ENCODE data around the gene LIN9.

LIN9 gene

DNA sequence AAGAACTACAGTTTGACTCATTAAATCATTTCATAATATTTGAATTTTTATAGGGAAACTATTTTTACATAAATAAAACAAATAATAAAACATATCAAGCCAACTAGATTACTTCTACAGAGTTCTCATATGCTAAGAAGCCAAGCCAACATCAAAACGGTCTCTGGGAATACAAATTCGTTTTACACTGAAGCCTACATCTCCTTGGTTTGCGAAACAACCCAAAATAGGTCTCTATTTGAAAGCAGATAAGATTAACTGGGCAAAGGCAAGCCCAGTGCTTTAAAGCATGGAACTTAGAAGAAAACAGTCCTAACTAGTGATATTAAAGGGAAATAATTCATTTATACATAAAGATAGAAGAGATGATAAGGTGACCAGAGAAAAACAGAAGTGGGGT is 60.2 kb downstream of the LIN9 start:
- peaks cover 13% of the 10 kb centered on the region for H3K36me3 Mint-ChIP-seq (ENCODE audit: insufficient read depth)
- ATAC-seq (replicated peaks; ENCODE audit: extremely low read depth, poor library complexity, severe bottlenecking): no peak
- no peak overlapping the region for H3K4me3 Mint-ChIP-seq
- no peaks in the 10 kb centered on the region for H3K4me1 Mint-ChIP-seq
- no peaks in the 10 kb centered on the region for H3K9me3 Mint-ChIP-seq
- no peak overlapping the region for H3K27ac Mint-ChIP-seq (ENCODE audit: low read depth)
- no peaks in the 10 kb centered on the region for H3K27me3 Mint-ChIP-seq
- DNase-seq (ENCODE audit: low spot score in 2 of 2): no peak

DNA sequence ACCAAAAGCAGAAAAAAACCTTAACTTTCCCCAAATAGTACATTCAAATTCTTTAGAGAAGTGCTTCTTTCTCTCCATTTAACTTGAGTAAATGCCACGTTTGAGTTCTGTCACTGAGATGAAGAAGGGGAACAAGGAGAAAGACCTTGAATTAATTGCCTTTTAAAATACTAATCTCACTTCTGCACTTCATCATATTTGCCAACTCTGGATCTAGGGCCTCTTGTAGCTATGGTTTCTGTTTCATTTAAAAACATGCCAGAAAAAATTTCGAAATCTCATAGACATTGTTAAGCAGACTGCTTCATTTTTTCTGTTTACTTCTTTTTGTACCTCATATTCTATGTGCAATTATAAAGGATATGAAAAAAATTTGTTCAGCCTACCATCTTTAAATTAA is 60.9 kb downstream of the LIN9 start:
- ATAC-seq (replicated peaks; ENCODE audit: extremely low read depth, poor library complexity, severe bottlenecking) (no peak), DNase-seq (ENCODE audit: low spot score in 2 of 2) (no peak)
- H3K27ac Mint-ChIP-seq (ENCODE audit: low read depth): no peak overlapping the region
- H3K27me3 Mint-ChIP-seq: no peaks in the 10 kb centered on the region
- peaks cover 13% of the 10 kb centered on the region for H3K36me3 Mint-ChIP-seq (ENCODE audit: insufficient read depth)
- no peaks in the 10 kb centered on the region for H3K4me1 Mint-ChIP-seq
- no peaks in the 10 kb centered on the region for H3K9me3 Mint-ChIP-seq
- H3K4me3 Mint-ChIP-seq: no peak overlapping the region

DNA sequence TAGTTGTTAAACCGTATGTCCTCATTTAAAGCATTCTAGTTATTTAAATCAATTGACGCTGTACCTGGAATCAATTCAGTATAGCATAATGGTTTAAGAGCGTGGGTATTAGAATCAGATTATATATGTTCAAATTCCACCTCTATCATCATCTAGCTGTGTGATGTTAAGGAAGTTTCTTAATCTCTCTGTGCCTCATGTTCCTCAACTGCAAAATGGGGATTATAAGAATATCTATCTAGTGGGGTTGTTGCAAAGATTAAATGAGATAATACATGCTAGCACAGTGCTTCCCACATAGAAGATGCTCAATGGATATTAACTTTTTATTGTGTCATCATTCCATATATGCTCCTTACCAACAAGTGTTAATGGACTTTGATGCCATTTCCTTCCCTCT is 69.5 kb downstream of the LIN9 start:
- DNase-seq (ENCODE audit: low spot score in 2 of 2): no peak
- Mint-ChIP-seq H3K27ac (ENCODE audit: low read depth) (no peak overlapping the region), H3K36me3 (ENCODE audit: insufficient read depth) (peaks cover 14% of the 10 kb centered on the region)

DNA sequence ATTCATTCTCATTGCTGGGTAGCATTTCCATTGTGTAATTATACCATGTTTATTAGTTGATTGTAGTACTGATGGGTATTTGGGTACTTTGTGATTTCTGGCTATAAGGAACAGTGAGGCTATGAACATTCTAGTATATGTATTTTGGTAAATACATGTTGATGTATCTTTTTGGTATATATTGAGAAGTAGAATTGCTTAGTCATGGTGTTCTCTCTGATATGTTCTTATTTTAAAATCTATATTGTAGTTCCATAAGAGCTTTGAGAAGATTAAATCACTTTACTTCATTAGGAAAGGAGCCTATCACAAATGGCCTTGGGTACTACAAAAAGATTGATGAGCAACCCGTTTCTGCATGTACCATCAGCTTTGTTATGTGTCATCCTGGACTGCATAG is 72.1 kb downstream of the LIN9 start:
- no peaks in the 10 kb centered on the region for H3K27me3 Mint-ChIP-seq
- no peak overlapping the region for H3K27ac Mint-ChIP-seq (ENCODE audit: low read depth)
- ATAC-seq (replicated peaks; ENCODE audit: extremely low read depth, poor library complexity, severe bottlenecking) (no peak), DNase-seq (ENCODE audit: low spot score in 2 of 2) (no peak)
- no peak overlapping the region for H3K4me3 Mint-ChIP-seq
- peaks cover 15% of the 10 kb centered on the region for H3K36me3 Mint-ChIP-seq (ENCODE audit: insufficient read depth)
- no peaks in the 10 kb centered on the region for H3K9me3 Mint-ChIP-seq
- H3K4me1 Mint-ChIP-seq: no peaks in the 10 kb centered on the region

More for the DNA sequence above, 69.5 kb downstream of the LIN9 start:
- Mint-ChIP-seq H3K4me3 (no peak overlapping the region), H3K9me3 (no peaks in the 10 kb centered on the region), H3K27me3 (no peaks in the 10 kb centered on the region), H3K4me1 (no peaks in the 10 kb centered on the region)
- no peak for ATAC-seq (replicated peaks; ENCODE audit: extremely low read depth, poor library complexity, severe bottlenecking)

DNA sequence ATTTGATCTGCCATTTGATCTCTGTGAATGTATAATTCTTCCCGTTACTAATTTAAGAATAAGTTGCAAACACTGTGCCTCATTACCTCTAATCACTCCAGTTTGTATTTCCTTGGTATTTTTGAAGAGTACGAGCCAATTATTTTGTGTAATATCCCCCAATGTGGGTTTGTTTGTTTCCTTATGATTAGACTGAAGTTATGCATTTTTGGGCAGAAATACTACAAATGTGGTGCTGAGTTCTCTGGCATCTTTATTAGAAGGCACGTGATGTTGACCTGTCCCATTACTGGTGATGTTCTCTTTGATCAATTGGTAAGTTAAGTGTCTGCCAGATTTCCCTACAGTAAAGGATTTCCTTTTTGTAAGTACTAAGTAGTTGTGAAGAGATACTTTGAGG is 75.2 kb downstream of the LIN9 start:
- no peaks in the 10 kb centered on the region for H3K9me3 Mint-ChIP-seq
- H3K4me1 Mint-ChIP-seq: no peaks in the 10 kb centered on the region
- ATAC-seq (replicated peaks; ENCODE audit: extremely low read depth, poor library complexity, severe bottlenecking) (no peak), DNase-seq (ENCODE audit: low spot score in 2 of 2) (no peak)
- no peak overlapping the region for H3K27ac Mint-ChIP-seq (ENCODE audit: low read depth)
- H3K4me3 Mint-ChIP-seq: no peak overlapping the region
- H3K27me3 Mint-ChIP-seq: no peaks in the 10 kb centered on the region
- H3K36me3 Mint-ChIP-seq (ENCODE audit: insufficient read depth): peaks cover 12% of the 10 kb centered on the region

DNA sequence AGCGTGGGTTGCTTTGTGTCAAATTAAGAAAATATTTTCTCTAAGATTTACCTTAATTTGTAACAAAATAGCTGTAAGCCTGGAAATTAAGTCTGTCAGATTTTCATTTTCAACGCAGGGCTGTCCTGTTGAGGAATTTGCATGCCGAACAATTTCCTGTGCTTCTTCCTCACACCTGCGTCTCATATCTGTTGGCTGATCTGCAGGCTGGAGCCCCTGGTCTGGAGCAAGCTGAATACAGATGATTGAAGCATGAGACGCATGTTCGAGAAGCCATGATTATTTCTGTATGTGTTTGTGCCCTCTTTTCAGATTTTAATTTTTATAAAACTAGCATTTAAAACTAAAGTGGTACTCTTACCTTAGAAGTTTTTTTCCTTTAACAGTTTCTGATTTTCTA is 75.7 kb downstream of the LIN9 start:
- Mint-ChIP-seq H3K9me3 (no peaks in the 10 kb centered on the region), H3K36me3 (ENCODE audit: insufficient read depth) (peaks cover 11% of the 10 kb centered on the region), H3K27me3 (no peaks in the 10 kb centered on the region), H3K27ac (ENCODE audit: low read depth) (no peak overlapping the region), H3K4me3 (no peak overlapping the region), H3K4me1 (no peaks in the 10 kb centered on the region)
- DNase-seq (ENCODE audit: low spot score in 2 of 2) (no peak), ATAC-seq (replicated peaks; ENCODE audit: extremely low read depth, poor library complexity, severe bottlenecking) (no peak)

DNA sequence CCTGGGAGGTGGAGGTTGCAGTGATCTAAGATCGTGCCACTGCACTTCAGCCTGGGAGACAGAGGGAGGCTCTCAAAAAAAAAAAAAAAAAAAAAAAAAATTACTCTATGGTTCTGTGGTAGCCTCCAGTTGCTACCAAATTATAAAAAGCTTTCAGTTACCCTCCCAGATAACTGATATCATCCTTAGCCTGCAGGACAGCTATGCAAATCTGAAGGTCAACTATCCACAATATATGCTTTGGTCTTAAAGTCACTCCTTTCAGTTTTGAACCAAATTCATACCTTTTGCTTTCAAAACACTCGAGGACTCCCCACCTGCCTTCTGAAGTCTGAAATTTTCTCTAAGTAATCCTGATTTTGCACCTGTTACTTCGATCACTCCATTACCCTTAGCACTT is 82.4 kb downstream of the LIN9 start:
- H3K4me3 Mint-ChIP-seq: no peak overlapping the region
- H3K9me3 Mint-ChIP-seq: no peaks in the 10 kb centered on the region
- H3K4me1 Mint-ChIP-seq: peaks cover 5% of the 10 kb centered on the region
- H3K27ac Mint-ChIP-seq (ENCODE audit: low read depth): no peak overlapping the region
- DNase-seq (ENCODE audit: low spot score in 2 of 2): no peak
- no peaks in the 10 kb centered on the region for H3K36me3 Mint-ChIP-seq (ENCODE audit: insufficient read depth)
- H3K27me3 Mint-ChIP-seq: peaks cover 33% of the 10 kb centered on the region
- no peak for ATAC-seq (replicated peaks; ENCODE audit: extremely low read depth, poor library complexity, severe bottlenecking)

DNA sequence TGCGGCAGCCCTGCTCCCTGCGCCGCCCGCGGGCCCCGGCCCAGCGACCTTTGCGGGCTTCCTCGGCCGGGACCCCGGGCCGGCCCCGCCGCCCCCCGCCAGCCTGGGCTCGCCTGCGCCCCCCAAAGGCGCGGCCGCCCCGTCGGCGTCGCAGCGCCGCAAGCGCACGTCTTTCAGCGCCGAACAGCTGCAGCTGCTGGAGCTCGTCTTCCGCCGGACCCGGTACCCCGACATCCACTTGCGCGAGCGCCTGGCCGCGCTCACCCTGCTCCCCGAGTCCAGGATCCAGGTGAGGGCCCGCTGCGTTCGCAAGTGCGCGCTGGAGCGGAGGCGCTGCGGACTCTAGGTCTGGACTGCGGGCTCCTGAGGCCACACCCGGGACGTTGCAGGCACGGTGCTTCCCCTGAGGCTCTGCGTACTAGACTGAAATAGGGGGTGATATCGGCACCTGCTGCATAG is 85.1 kb downstream of the LIN9 start:
- Mint-ChIP-seq H3K36me3 (ENCODE audit: insufficient read depth) (no peaks in the 10 kb centered on the region), H3K27ac (ENCODE audit: low read depth) (no peak overlapping the region), H3K27me3 (peaks cover 41% of the 10 kb centered on the region), H3K4me3 (peak overlapping the region; percentile 77), H3K9me3 (no peaks in the 10 kb centered on the region), H3K4me1 (peaks cover 5% of the 10 kb centered on the region)
- peak; percentile 60 for ATAC-seq (replicated peaks; ENCODE audit: extremely low read depth, poor library complexity, severe bottlenecking)
- no peak for DNase-seq (ENCODE audit: low spot score in 2 of 2)

DNA sequence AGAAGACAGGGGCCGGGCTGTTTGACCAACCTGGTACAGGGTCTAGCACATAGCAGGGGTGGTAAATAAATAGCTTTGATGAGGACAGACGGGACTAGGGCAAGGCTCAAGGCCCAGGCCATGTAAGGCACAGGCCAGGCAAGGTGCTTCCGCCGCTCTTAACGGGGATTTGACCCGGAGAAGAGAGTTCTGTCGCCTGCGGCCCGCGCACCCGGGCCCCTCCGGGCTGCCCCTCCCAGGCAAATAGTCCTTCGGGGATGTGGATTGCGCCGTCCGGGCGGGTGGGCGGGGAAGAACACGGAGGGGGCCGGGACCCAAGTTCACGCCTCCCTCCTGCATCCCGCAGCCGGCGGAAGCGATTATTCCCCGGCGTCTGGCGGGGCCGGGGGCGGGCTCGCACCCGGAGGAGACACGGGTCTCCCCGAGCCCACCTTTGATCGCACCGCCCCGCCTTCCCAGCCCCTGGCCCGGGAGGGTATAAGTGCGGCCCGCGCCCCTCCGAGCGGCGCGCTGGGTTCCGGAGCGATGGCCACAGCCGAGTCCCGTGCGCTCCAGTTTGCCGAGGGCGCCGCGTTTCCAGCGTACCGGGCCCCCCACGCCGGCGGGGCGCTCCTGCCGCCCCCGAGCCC is 85.7 kb downstream of the LIN9 start, which contains the start of gene MIXL1:
Gene MIXL1, plus strand, starts transcription at position 508 of the 629 bp plus-strand sequence. Its CDS starts 18 bp downstream, at position 526.
- peaks cover 41% of the 10 kb centered on the region for H3K27me3 Mint-ChIP-seq
- peak within 1 kb of the TSS; percentile 77 for H3K4me3 Mint-ChIP-seq
- no peak within 1 kb of the TSS for H3K27ac Mint-ChIP-seq (ENCODE audit: low read depth)
- H3K36me3 Mint-ChIP-seq (ENCODE audit: insufficient read depth): no peaks in the 10 kb centered on the region
- peak; percentile 36 for ATAC-seq (replicated peaks; ENCODE audit: extremely low read depth, poor library complexity, severe bottlenecking)
- peaks cover 5% of the 10 kb centered on the region for H3K4me1 Mint-ChIP-seq
- no peak for DNase-seq (ENCODE audit: low spot score in 2 of 2)
- H3K9me3 Mint-ChIP-seq: no peaks in the 10 kb centered on the region

DNA sequence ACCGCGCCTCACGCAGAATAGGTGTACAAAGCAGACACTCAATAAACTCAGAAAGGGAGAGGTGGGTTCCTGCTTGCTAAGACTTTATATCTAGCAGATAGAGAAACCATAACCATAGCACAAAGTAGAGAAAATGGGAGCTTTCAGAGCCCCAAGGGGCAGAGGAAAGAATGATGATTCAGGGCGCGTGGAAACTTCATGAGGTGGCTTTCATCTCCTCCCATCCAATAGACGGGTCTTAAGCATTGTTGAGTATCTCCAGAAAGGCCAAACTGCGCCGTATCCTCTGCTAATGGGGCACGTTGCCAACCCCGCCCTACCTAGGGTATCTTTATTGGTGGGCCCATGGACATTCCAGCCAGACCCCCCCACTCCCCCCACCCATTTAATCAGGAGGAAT is 86.3 kb downstream of the LIN9 start:
- ATAC-seq (replicated peaks; ENCODE audit: extremely low read depth, poor library complexity, severe bottlenecking): no peak

DNA sequence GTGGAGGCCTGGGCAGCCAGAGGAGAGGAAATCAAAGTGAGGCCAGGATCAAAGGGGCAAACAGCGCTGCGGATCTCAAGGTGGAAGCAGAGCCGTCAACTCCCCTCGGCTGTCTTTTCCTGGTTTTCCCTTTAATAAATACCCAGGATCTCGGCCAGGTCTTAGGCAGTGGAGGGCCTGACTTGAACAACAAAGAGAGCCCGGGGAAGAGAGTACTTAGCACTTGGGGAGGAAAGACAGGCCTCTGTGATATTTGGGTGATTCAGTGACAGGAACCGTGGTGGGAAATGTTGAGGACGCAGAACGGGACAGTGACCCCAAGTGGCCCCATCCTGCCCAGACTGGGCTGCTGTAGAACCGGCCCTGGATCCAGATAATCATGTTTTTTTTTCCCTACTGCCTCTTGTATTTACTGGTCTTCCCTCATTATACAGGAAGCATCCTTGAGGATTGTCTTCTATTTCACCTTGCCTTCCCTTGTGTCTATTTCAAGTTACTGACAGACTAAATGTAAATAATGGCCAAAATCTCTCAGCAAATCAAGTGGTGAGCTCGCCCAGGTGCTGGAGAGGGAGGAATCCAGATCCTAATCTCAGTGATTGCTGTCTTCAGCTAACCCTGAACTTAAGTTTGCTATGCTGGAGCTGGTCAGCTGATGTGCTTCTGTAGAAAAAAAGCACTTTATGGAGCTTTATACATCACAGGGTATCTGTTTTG is 88.3 kb downstream of the LIN9 start:
- Mint-ChIP-seq H3K9me3 (no peaks in the 10 kb centered on the region), H3K27me3 (peaks cover 32% of the 10 kb centered on the region), H3K27ac (ENCODE audit: low read depth) (no peak overlapping the region), H3K36me3 (ENCODE audit: insufficient read depth) (no peaks in the 10 kb centered on the region), H3K4me1 (peaks cover 5% of the 10 kb centered on the region), H3K4me3 (no peak overlapping the region)
- DNase-seq (ENCODE audit: low spot score in 2 of 2): no peak
- no peak for ATAC-seq (replicated peaks; ENCODE audit: extremely low read depth, poor library complexity, severe bottlenecking)

More for the DNA sequence above, 86.3 kb downstream of the LIN9 start:
- Mint-ChIP-seq H3K4me1 (peaks cover 5% of the 10 kb centered on the region), H3K4me3 (peak overlapping the region; percentile 55), H3K27me3 (peaks cover 41% of the 10 kb centered on the region), H3K36me3 (ENCODE audit: insufficient read depth) (no peaks in the 10 kb centered on the region), H3K9me3 (no peaks in the 10 kb centered on the region), H3K27ac (ENCODE audit: low read depth) (no peak overlapping the region)
- DNase-seq (ENCODE audit: low spot score in 2 of 2): no peak

DNA sequence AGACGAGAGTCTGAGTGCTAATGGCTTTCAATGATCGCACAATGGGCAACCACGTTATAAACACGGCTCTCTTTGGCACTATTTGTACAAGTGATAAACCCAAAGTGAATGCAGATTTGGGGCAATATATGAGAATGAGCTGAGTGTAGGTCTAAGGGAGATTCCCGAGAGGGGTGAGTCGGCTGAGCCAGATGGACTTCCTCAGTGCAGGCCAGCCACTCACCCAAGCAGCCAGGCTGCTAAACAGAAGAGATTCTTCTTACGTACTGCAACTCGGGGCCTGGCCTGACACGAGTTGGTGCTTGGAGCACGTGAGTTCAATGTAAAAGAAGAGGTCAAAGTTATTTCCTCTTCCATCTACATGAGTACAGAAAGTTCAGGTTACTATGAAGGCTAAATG is 91.7 kb downstream of the LIN9 start:
- no peak for DNase-seq (ENCODE audit: low spot score in 2 of 2)
- peaks cover 13% of the 10 kb centered on the region for H3K27me3 Mint-ChIP-seq
- H3K36me3 Mint-ChIP-seq (ENCODE audit: insufficient read depth): no peaks in the 10 kb centered on the region
- H3K9me3 Mint-ChIP-seq: no peaks in the 10 kb centered on the region
- H3K4me1 Mint-ChIP-seq: no peaks in the 10 kb centered on the region
- no peak overlapping the region for H3K4me3 Mint-ChIP-seq
- ATAC-seq (replicated peaks; ENCODE audit: extremely low read depth, poor library complexity, severe bottlenecking): no peak
- H3K27ac Mint-ChIP-seq (ENCODE audit: low read depth): no peak overlapping the region

DNA sequence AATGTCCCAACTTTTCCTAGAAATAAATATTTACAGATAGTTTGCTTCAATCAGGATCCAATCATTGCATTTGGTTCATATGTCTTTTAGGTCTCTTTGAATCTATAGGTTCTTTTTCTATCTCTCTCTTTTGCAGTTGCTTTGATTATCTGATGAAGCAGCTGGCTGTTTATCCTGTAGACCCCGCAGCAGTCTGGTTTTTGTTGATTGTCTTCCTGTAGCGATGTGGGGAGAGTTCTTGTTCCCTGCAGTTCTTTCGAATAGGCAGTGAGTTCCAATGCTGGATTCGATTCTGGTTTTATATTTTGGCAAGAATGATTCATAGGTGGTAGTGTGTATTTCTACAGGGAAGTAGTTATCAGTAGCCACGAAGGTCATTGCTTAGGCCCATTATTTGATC is 92.9 kb downstream of the LIN9 start:
- Mint-ChIP-seq H3K36me3 (ENCODE audit: insufficient read depth) (no peaks in the 10 kb centered on the region), H3K9me3 (no peaks in the 10 kb centered on the region), H3K27ac (ENCODE audit: low read depth) (no peak overlapping the region), H3K27me3 (peaks cover 8% of the 10 kb centered on the region), H3K4me3 (no peak overlapping the region), H3K4me1 (no peaks in the 10 kb centered on the region)
- ATAC-seq (replicated peaks; ENCODE audit: extremely low read depth, poor library complexity, severe bottlenecking) (no peak), DNase-seq (ENCODE audit: low spot score in 2 of 2) (no peak)

All from central memory CD8-positive, alpha-beta T cell (primary cell).